Loucy (cell line): ENCODE results near the gene SHFL.

ENCODE experiments used
- H2AFZ ChIP-seq: fragments of 200-600 bp; sonication (generic); 2 replicates; pipeline ENCODE4 v1.6.0; 2016; ENCODE audit warnings: antibody characterized with exemption, mild to moderate bottlenecking, low read length, moderate library complexity
- H3F3A ChIP-seq: fragments of 200-600 bp; 2 replicates; pipeline ENCODE4 v1.6.0; 2016; ENCODE audit warnings: antibody characterized with exemption, low read depth, mild to moderate bottlenecking
- H3K27me3 ChIP-seq: fragments of 200-600 bp; sonication (generic); 2 replicates; pipeline ENCODE4 v1.6.1; 2014; ENCODE audit warnings: low read length, mild to moderate bottlenecking; ENCODE audit not compliant: insufficient read depth, poor library complexity, severe bottlenecking
- H3K36me3 ChIP-seq: fragments of 200-600 bp; sonication (generic); 2 replicates; pipeline ENCODE4 v1.6.1; 2016; ENCODE audit warnings: low read length; ENCODE audit not compliant: insufficient read depth
- H3K4me1 ChIP-seq: fragments of 200-600 bp; sonication (generic); 2 replicates; pipeline ENCODE4 v1.5.1; 2014; ENCODE audit warnings: low read length, mild to moderate bottlenecking; ENCODE audit not compliant: insufficient read depth, poor library complexity, severe bottlenecking
- H3K4me2 ChIP-seq: fragments of 200-600 bp; sonication (generic); 2 replicates; pipeline ENCODE4 v1.6.0; 2014; ENCODE audit warnings: antibody characterized with exemption, low read length, low read depth, mild to moderate bottlenecking; ENCODE audit not compliant: poor library complexity, severe bottlenecking
- H3K4me3 ChIP-seq: fragments of 200-600 bp; sonication (generic); 2 replicates; pipeline ENCODE4 v1.5.1; 2014; ENCODE audit warnings: low read length, mild to moderate bottlenecking, mixed read lengths; ENCODE audit not compliant: poor library complexity, severe bottlenecking
- H3K79me2 ChIP-seq: fragments of 200-600 bp; sonication (generic); 2 replicates; pipeline ENCODE4 v1.6.1; 2014; ENCODE audit warnings: low read length; ENCODE audit not compliant: insufficient read depth
- H3K9ac ChIP-seq: fragments of 200-600 bp; sonication (generic); 2 replicates; pipeline ENCODE4 v1.6.0; 2014; ENCODE audit warnings: mild to moderate bottlenecking, low read depth, low read length, moderate library complexity; ENCODE audit not compliant: poor library complexity, severe bottlenecking
- H3K9me2 ChIP-seq: fragments of 200-600 bp; sonication (generic); replicated peaks from 2 replicates; pipeline ENCODE4 v1.6.1; 2016; ENCODE audit warnings: low read depth, low read length, mixed read lengths
- H3K9me3 ChIP-seq: fragments of 200-600 bp; sonication (generic); 2 replicates; pipeline ENCODE4 v1.6.1; 2014; ENCODE audit warnings: mild to moderate bottlenecking, antibody characterized with exemption, low read length, low read depth; ENCODE audit not compliant: insufficient read depth
- H4K20me1 ChIP-seq: fragments of 200-600 bp; sonication (generic); 2 replicates; pipeline ENCODE4 v1.6.0; 2014; ENCODE audit warnings: antibody characterized with exemption, low read length, mild to moderate bottlenecking; ENCODE audit not compliant: insufficient read depth, poor library complexity, severe bottlenecking
- CTCF ChIP-seq: fragments of 200-600 bp; sonication (generic); conservative IDR thresholded peaks from 2 replicates; pipeline ENCODE4 v1.5.1; 2014; ENCODE audit warnings: mild to moderate bottlenecking, antibody characterized with exemption, low read length
- EZH2phosphoT487 ChIP-seq: fragments of 200-600 bp; IDR thresholded peaks from 2 replicates; pipeline ENCODE4 v1.6.1; 2018; ENCODE audit warnings: antibody characterized with exemption, mild to moderate bottlenecking, moderate library complexity, borderline replicate concordance

SHFL gene

GRCh38 chr19:10078329-10078728 lies 7.8 kb upstream of the SHFL start:
- Histone ChIP-seq H3K4me2 (no peak overlapping the region), H3K79me2 (no peaks in the 10 kb centered on the region), H4K20me1 (no peaks in the 10 kb centered on the region), H2AFZ (no peak overlapping the region), H3K27me3 (no peaks in the 10 kb centered on the region), H3K4me3 (no peak overlapping the region), H3K9ac (no peak overlapping the region), H3K36me3 (no peaks in the 10 kb centered on the region), H3F3A (no peaks in the 10 kb centered on the region), H3K4me1 (no peaks in the 10 kb centered on the region), H3K9me3 (peaks cover 9% of the 10 kb centered on the region; the same call in 1 of the 2 replicates), H3K9me2 (no peaks in the 10 kb centered on the region)
- no peak for TF ChIP-seq CTCF
- no peak for TF ChIP-seq EZH2phosphoT487

- TF ChIP-seq EZH2phosphoT487, result no peak
- no peak for TF ChIP-seq CTCF
- no peaks in the 10 kb centered on the region for H3K4me1 ChIP-seq
- no peak overlapping the region for H3K4me2 ChIP-seq
- H2AFZ ChIP-seq, result no peak overlapping the region
- H4K20me1 ChIP-seq, result no peaks in the 10 kb centered on the region
- peaks cover 5% of the 10 kb centered on the region; the same call in 1 of the 2 replicates for H3K9me3 ChIP-seq
- H3F3A ChIP-seq, result no peaks in the 10 kb centered on the region
- H3K36me3 ChIP-seq, result no peaks in the 10 kb centered on the region
- H3K27me3 ChIP-seq, result no peaks in the 10 kb centered on the region
- H3K9ac ChIP-seq, result no peak overlapping the region
- H3K9me2 ChIP-seq, result no peaks in the 10 kb centered on the region
- H3K79me2 ChIP-seq, result no peaks in the 10 kb centered on the region
- H3K4me3 ChIP-seq, result no peak overlapping the region
Measured at GRCh38 chr19:10079031-10079453, 7.1 kb upstream of the SHFL start.

GRCh38 chr19:10083911-10084310 lies 2.2 kb upstream of the SHFL start:
- Histone ChIP-seq H3K4me2 (no peak overlapping the region), H3K9me3 (no peaks in the 10 kb centered on the region), H2AFZ (no peak overlapping the region), H3K4me1 (peaks cover 11% of the 10 kb centered on the region), H3K9me2 (no peaks in the 10 kb centered on the region), H3K79me2 (peaks cover 11% of the 10 kb centered on the region), H3K27me3 (no peaks in the 10 kb centered on the region), H3K9ac (no peak overlapping the region), H3K36me3 (no peaks in the 10 kb centered on the region), H4K20me1 (no peaks in the 10 kb centered on the region), H3K4me3 (no peak overlapping the region), H3F3A (no peaks in the 10 kb centered on the region)
- TF ChIP-seq CTCF (no peak), EZH2phosphoT487 (no peak)
